PC-9 (cell line): ENCODE measurements around the gene RHEX.

ENCODE experiments used
- EZH2 ChIP-seq: fragments of 200-600 bp; sonication (generic); IDR thresholded peaks from 2 replicates; pipeline ENCODE4 v1.8.0; 2017; ENCODE audit warnings: antibody characterized with exemption, low read depth
- TF ChIP-seq, protein P1 (sequence below): fragments of 200-600 bp; sonication (generic); conservative IDR thresholded peaks from 2 replicates; pipeline ENCODE4 v1.6.1; 2017; ENCODE audit warnings: mixed run types, antibody characterized with exemption, mild to moderate bottlenecking, moderate library complexity

- TF ChIP-seq, protein P1, sequence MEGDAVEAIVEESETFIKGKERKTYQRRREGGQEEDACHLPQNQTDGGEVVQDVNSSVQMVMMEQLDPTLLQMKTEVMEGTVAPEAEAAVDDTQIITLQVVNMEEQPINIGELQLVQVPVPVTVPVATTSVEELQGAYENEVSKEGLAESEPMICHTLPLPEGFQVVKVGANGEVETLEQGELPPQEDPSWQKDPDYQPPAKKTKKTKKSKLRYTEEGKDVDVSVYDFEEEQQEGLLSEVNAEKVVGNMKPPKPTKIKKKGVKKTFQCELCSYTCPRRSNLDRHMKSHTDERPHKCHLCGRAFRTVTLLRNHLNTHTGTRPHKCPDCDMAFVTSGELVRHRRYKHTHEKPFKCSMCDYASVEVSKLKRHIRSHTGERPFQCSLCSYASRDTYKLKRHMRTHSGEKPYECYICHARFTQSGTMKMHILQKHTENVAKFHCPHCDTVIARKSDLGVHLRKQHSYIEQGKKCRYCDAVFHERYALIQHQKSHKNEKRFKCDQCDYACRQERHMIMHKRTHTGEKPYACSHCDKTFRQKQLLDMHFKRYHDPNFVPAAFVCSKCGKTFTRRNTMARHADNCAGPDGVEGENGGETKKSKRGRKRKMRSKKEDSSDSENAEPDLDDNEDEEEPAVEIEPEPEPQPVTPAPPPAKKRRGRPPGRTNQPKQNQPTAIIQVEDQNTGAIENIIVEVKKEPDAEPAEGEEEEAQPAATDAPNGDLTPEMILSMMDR: no peak
- TF ChIP-seq EZH2: no peak
Measured at GRCh38 chr1:206062464-206062863, 9.5 kb downstream of the RHEX start.
